WTC11 (cell line): Measurements from ENCODE around the gene MELK.

Experiments used
- NR1H2 ChIP-seq: sonication (generic); formaldehyde crosslinking; IDR thresholded peaks from 2 replicates; pipeline ENCODE4 v1.9.0; 2021; ENCODE audit warnings: mild to moderate bottlenecking, moderate library complexity, missing genetic modification reagents
- SMAD3 ChIP-seq: sonication (generic); formaldehyde crosslinking; IDR thresholded peaks from 2 replicates; pipeline ENCODE4 v1.8.0; 2022; ENCODE audit warnings: missing genetic modification reagents, mild to moderate bottlenecking, borderline replicate concordance
- ZBTB21 ChIP-seq: sonication (generic); formaldehyde crosslinking; IDR thresholded peaks from 2 replicates; pipeline ENCODE4 v1.8.1; 2023; ENCODE audit warnings: mild to moderate bottlenecking, missing genetic modification reagents, borderline replicate concordance
- TF ChIP-seq, protein P1 (sequence below): fragments of 200-600 bp; IDR thresholded peaks from 2 replicates; pipeline ENCODE4 v1.8.0; 2022; ENCODE audit warnings: antibody characterized with exemption
- TF ChIP-seq, protein P2 (sequence below): sonication (generic); formaldehyde crosslinking; IDR thresholded peaks from 2 replicates; pipeline ENCODE4 v1.8.1; 2022; ENCODE audit warnings: mild to moderate bottlenecking, missing genetic modification reagents, moderate library complexity, borderline replicate concordance

DNA sequence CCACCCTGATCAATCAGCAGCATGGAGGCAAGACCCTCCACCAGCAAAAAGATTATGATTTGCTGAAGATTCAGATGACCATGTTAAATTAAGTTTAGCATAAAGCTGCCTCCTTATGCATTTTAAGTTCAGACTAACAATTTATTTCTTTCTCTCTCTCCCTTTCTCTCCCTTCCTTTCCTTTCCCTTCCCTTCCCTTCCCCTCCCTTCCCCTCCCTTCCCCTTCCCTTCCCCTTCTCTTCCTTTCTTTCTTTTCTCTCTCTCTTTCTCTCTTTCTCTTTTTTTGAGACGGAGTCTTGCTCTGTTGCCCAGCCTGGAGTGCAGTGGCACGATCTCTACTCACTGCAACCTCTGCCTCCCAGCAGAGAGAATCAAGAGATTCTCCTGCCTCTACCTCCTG, 1.4 kb upstream of the MELK start:
- TF ChIP-seq NR1H2 (CRISPR knock-in tag) = no peak
- TF ChIP-seq, protein P1, sequence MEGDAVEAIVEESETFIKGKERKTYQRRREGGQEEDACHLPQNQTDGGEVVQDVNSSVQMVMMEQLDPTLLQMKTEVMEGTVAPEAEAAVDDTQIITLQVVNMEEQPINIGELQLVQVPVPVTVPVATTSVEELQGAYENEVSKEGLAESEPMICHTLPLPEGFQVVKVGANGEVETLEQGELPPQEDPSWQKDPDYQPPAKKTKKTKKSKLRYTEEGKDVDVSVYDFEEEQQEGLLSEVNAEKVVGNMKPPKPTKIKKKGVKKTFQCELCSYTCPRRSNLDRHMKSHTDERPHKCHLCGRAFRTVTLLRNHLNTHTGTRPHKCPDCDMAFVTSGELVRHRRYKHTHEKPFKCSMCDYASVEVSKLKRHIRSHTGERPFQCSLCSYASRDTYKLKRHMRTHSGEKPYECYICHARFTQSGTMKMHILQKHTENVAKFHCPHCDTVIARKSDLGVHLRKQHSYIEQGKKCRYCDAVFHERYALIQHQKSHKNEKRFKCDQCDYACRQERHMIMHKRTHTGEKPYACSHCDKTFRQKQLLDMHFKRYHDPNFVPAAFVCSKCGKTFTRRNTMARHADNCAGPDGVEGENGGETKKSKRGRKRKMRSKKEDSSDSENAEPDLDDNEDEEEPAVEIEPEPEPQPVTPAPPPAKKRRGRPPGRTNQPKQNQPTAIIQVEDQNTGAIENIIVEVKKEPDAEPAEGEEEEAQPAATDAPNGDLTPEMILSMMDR = no peak
- TF ChIP-seq SMAD3 (CRISPR knock-in tag) = no peak
- TF ChIP-seq, protein P2, sequence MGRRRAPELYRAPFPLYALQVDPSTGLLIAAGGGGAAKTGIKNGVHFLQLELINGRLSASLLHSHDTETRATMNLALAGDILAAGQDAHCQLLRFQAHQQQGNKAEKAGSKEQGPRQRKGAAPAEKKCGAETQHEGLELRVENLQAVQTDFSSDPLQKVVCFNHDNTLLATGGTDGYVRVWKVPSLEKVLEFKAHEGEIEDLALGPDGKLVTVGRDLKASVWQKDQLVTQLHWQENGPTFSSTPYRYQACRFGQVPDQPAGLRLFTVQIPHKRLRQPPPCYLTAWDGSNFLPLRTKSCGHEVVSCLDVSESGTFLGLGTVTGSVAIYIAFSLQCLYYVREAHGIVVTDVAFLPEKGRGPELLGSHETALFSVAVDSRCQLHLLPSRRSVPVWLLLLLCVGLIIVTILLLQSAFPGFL (CRISPR knock-in tag) = no peak
- no peak for TF ChIP-seq ZBTB21 (CRISPR knock-in tag)
